Hippocampal formation (tissue), 2 donors: Measurements from ENCODE around the gene IL1F10.

ENCODE experiments used
- DNase-seq, 2 donors: peaks; one replicate each; lab custom pipeline; 2025; lab: John Stamatoyannopoulos, UW

Gene IL1F10, protein sequence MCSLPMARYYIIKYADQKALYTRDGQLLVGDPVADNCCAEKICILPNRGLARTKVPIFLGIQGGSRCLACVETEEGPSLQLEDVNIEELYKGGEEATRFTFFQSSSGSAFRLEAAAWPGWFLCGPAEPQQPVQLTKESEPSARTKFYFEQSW

DNA sequence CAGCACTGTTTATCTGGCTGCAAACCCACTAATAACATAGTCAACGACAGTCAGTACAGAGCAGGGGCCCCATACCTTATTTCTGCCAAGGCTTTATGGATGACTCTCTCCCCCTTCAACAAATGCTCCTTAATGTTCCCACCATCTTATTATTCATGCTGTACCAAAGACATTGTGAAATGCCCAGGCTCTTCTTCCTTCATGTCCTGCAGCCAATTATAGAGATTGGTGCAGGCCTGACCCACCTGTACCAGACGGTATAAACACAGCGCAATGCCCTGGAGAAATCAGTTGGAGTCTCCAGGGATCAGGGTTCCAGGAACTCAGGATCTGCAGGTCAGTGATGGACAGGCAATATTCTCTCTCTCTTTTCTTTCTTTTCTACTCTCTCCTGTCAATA is at the start of gene IL1F10:
IL1F10 (plus strand) TSS at position 290 of the 400 bp plus-strand sequence. CDS start 4,769 bp downstream, outside the sequence.
- no peak for DNase-seq

DNA sequence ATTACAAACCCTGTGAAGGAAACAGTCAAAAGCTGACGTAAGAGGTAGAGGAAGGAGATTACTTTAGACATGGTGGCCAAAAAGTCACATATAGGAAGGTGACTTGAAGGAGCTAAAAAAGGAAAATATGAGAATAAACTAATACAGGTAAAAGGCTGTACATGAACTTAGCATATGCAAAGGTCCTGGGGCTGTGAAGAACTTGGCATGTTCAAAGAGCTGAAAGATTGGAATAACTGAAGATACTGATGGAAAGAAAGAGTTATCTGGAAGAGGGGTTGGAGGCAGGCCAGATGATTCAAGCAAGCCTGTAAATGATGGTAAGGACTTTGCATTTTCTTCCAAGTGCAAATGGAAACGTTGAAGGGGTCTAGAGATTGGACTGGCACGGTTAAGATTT is 49.3 kb upstream of the IL1F10 start:
- no peak for DNase-seq

DNA sequence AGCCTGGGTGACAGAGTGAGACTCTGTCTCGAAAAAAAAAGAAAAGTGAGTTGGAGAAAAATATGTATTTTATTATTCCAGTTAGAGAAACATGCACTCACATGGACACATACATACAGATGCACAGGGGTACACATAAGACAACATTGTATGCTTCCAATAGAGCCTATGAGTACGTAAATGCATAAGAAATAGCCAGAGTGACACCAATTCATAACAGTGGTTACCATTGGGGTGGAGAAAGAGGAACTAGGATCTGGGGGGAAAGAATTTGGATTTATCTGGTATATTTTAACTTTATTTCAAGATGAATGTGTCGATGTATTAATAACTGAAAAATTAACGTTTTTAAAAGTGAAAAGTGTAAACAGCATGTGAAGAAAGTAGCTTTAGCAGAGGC is 46.5 kb upstream of the IL1F10 start:
- DNase-seq: no peak

DNA sequence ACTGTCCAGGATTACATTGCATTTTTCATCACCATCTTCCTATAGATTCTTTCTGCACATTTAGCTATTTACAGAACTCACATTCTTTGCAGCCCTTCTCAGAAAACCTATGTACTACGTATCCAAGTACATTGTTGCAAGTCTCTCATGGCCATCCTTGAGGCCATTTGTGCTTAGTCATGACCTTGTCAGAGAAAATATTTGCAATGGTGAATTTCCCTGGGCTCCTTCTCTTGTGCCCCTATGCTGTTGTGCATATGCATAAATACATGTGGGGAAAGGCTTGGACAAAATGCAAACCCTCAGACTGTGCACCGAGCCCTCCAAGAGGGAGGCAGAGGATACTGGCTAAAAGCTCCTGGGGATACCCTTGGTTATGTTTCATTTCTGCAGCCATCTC is 43.0 kb upstream of the IL1F10 start:
- no peak for DNase-seq

DNA sequence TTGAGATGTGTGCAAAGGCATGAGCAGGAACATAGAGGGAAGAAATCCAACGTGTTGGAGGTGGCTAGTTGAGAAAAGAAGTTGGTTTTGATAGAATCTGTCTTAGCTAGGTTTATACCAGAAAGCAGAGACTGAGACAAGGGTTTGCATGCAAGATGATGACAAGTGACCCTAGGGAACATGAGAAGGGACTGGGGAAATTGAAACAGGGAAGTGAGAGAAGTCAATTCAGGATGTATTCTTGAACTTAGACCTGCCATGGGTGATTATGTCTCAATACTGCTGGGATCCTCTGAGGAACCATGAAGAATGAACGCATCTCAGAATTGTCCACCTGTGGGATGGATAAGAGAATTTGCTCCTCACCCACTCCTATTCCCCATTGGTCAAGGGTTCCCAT is 42.0 kb upstream of the IL1F10 start:
- DNase-seq: no peak

DNA sequence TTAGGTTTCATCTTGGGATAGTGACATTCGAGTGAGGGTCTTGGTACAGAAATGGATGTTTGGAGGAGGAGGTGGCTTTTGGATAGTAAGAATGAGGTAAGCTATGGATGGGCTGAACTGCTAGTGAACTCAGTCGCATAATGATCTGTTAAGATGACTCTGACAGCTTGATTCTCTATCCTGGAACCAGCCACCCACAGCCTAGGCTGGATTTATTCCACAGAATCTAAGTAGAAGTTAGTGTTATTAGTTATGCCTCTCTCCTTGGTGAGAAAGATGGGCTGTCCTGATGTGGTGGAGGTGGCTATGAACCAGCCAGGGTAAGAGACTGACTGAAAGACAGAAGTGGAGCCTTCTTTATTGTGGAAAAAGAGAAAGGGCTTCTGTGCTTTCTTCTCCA is 40.1 kb upstream of the IL1F10 start:
- DNase-seq: no peak

DNA sequence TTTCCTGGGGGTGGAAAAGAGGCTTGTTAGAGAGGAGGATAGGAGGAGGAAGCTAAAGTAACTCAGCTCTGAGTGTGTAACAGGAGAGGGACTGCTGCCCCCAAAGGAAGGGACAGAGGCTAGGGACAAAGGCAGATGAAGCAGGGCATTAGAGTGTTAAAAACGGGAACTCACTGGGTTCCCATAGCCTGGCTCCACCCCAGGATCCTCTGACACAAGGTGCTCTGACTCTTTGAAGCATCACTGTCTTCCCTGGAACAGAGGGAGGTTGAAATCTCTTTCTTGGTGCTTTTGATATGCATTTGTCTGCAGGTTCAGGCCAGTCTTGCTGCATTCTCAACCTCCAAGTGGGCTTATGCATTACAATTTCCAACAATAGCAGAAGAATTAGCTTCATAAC is 39.7 kb upstream of the IL1F10 start:
- no peak for DNase-seq

DNA sequence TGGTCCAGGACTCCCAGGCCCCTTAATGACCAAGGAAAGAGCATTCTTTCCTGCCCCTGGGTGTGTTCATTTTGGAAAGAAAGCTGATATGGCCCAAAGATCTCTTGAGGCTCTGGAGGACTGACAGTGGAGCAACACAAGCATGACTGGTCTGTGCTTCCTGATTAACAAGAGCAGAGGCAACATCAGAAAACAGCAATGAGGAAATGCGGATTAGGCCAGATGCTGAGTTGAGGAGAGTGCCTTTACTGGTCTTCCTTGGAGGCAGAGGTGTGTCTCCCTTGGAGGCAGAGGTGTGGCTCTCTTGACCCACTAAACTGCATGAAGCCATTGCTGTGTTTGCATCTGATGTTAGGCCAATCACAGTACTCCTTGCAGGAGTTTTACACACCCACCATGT is 35.0 kb upstream of the IL1F10 start:
- DNase-seq: no peak

DNA sequence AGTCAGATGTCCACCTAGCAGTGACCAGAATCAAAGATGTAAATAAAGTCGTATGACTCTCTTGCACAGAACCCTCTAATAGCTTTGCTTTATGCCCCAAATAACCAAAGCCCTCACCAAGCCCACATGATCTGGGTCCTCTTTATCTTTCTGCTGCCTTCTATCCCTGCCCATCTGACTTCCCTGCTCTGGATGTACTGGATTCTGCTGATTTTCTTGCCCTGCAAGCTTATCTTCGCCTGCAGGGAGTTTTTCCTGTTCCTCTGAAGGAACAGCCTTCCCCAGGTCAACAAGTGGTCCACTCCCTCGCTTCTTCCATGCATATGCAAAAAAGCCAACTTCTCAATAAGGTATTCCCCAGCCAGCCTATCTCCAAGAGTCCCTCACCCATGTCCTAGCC is 33.8 kb upstream of the IL1F10 start:
- no peak for DNase-seq

DNA sequence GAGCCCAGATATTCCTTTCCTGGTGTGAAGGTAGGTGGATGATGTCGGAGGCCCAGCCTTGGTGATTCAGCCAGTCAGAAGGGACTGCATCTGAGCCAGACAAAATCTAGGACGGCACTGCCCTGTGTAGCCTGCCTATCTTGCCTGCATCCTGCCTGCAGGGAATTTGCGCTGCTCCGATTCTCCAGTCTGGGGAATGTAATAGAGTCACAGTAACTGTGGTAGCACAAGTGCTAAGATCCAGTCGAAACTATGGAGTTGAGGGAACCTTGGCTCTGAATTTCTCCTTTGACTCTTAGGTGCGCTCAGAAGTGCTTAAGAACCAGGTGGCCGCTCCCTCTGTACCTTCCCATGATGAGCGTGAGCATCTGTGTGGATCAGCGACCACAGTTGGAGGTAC is 31.0 kb upstream of the IL1F10 start:
- DNase-seq: no peak

DNA sequence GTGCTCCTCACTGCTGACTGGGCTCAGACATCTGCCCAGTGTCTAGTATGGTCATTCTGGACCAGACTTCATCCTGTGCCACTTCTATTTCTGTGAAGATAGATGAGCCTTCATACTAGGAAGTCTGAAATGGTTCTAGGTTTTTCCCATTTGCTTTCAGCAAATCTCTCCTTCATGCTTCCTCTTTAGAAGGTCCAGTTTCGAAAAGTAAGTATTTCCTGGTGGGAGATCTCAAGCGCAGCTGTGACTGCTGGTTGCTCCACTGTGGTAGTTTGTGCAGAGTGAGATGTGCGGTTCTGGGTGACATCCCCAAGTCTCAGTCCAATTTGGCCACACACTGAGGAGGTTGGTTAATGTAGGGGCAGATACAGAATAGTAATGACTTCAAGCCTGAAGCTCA is 29.5 kb upstream of the IL1F10 start:
- DNase-seq: no peak

DNA sequence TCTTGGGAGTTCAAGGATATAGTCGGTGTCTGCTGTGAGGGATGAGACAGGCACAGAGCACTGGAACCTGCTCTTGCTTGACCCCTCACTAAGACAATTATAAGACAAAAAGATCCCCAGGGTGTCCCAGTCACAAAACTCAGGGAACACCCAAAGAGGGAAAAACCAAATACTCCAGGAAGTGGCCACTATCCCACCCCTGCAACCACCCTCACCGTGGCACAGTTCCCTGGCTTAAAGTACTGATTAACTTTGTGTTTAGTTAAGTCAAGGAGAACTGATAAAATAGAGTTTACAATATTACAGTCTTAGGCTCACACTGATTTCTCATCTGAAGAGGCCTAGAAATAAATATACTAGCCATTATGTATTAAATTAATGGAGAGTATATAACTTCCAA is 28.6 kb upstream of the IL1F10 start:
- DNase-seq: no peak

DNA sequence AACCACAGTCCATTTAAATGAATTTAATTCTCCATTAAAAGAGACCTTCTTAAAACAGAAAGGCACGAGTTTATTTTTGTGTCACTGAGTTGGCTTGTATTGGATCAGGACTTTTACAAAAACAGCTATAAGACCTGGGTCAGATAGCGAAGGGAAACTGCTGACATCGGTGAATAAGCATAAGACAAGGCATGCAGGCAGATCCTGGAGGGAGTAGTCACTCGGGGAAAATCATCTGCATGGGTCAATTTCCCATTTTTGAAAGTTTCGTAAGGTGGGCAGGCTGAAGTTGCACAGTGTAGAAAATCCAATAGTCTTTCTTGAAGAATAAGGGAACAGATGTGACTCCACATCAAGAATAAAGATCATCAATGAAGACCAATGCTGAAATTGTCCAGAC is 28.1 kb upstream of the IL1F10 start:
- DNase-seq: no peak

DNA sequence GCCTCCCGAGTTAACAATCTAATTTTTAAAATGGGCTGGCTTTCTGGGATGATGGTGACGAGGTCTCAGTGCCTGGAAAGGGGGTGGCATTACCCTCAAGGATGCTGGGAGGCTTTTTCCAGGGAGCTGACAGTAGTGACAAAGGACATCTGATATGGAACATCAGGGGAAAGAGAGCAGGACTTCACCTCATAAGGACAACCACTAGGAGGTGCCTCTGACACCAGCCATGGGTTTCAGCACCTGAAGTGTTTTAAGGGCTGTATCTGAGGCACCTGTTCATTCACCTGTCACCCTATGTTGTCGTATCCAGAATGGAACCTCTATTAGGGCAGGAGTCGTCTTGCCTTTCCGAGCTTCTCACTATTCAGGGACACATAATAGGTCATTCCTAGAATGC is 25.9 kb upstream of the IL1F10 start:
- no peak for DNase-seq

DNA sequence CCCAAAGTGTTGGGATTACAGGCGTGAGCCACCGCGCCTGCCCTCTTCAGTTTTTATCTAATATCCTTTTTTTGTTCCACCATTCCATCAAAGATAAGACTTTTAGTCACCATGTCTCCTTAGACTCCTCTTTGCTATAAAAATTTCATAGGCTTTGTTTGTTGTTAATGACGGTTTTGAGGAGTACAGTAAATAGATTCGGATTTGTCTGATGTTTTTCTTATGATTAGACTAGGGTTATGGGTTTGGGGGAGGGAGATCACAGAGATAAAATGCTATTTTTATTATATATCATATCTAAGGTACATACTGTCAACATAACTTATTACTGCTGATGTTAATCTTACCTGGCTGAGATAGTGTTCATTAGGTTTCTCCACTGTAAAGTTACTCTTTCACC is 21.3 kb upstream of the IL1F10 start:
- no peak for DNase-seq

DNA sequence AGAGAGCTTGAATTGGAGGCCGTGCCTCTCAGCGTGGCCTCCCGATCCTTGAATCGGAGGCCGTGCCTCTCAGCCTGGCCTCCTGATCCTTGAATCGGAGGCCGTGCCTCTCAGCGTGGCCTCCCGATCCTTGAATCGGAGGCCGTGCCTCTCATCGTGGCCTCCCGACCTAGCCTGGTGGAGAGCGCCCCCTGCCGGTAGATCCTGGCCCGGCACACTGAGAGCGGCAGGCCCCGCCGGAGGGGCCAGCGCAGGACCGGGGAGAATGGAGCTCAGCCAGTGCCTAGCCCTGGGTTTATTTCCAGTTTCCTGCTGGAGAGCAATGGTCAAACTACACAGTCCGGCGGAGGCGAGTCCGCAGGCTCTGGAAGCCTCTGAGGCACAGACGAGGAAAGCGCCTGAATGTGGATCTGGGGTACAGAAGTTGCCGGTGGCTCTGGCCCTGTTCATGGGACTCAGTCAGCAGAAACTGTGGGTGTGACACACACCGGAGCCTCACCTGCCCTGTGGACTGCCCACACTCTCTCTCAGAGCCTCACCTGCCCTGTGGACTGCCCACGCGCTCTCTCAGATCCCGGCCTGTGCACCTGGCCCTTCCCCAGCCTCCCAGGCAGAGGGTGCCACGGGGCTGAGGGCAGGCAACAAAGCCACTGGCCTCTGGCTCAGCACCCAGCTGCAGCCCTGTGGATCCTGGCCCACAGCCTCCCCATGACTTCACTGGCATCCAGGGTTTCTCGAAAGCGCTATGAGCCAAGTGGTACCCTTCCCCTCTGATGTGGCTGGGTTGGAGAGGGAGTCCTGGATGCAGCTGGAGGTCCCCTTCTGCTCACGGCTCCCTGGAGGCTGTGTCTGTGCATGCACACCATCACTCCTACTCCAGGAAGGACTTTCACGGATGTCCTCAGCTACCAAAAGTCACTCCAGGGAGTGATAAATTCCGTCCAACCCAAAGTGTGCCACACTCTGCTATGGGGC is 16.6 kb upstream of the IL1F10 start:
- DNase-seq: no peak

DNA sequence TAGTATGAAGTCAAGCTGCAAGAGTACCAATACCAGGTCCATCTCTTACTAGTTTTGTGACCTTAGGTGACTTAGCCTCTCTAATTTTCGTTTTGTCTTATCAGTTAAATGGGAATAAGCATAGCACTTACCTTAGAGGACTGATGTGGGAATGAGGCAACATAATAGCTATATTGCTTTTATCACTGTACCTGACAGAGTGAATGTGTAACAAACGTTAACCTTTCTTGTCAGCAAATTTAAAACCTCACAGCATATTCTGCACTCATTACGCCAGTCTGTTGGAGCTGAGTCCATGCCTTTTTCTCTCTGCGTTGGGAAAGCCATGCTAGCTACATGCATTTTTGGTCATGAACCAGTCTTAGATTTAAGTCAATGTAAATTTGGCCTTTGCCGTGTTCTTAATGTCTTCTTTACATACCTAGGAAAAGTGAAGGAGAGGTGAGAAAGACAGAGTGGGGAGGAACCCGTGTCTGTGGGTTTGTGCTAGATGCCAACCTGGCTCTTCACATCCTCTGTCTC is 15.3 kb upstream of the IL1F10 start, which contains the start of gene IL36B:
IL36B (minus strand) TSS at position 472 of the 522 bp plus-strand sequence.
- DNase-seq: no peak

DNA sequence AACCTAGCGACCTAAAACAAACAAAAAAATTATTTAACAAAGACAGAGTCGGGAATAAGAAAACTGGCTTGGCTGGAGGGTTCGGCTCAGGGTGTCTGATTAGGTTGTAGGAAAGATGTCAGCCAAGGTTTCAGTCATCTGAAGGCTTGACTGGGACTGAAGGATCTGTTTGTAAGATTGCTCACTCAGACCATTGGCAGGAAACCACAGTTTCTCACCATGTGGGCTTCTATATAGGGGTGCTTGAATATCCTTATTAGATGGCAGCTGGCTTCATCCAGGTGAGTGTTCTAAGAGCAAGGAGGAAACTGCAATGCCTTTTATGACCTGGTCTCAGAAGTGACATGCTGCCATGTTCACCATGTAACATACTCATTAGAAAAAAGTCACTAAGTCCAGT is 14.1 kb upstream of the IL1F10 start:
- no peak for DNase-seq

DNA sequence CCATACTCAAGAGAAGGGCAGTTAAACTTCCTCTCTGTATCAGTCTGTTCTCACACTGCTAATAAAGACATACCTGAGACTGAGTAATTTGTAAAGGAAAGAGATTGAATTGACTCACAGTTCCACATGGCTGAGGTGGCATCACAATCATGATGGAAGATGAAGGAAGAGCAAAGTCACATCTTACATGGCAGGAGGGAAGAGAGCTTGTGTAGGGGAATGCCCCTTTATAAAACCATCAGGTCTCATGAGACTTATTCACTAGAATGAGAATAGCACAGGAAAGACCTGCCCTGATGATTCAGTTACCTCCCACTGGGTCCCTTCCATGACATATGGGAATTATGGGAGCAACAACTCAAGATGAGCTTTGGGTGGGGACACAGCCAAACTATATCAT is 13.7 kb upstream of the IL1F10 start:
- DNase-seq: no peak

DNA sequence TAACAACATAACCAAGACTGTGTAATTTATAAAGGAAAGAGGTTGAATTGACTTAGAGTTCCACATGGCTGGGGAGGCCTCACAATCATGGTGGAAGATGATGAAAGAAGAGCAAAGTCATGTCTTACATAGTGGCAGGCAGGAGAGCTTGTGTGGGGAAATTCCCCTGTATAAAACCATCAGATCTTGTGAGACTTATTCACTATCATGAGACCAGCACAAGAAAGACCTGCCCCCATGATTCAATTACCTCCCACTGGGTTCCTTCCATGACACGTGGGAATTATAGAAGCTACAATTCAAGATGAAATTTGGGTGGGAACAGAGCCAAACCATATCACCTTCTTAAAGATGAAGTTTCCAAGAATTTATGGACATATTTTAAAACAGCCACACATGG is 11.2 kb upstream of the IL1F10 start:
- DNase-seq: no peak

DNA sequence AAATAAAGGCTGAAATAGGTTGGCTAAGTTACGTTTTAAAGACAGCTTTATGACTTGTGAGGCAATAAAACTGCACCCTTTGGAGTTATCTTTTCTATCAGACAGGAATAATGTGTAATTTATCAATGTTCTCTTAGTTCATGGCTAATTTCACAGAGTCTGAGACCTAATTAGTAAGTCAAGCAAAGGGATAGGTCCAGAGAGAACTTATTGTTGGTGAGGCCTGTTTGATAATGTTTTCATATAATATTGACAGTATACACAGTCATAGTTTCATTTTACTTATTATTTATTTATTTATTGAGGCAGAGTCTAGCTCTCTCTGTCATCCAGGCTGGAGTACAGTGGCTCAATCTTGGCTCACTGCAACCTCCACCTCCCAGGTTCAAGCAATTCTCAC is 10.7 kb upstream of the IL1F10 start:
- DNase-seq: no peak

DNA sequence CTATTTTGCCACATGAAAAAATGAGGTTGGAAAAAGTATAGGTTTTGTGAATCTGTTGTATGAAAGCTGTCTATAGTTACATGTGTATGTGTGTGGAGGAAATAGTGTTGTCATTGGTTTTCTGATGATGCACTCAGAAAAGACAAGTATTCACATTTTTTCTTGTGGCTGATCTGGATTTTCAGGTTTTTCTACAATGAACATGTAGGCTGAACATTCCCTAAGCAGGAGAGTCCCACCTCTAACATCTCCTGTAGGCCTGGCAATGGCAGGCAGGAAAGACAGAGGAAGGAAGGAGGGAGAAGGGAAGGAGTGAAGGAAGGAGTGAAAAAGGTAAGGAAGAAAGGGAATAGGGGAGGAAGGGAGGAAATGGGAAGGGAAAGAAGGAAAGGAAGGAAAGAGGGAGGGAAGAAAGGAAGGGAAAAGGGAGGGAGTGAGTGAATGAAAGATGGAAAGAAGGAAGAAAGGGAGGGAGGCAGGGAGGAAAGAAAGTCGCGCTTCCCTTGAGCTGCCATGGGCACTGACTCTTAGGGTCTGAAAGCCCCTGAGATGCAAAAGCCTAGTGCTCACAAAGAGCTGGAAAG is 9.3 kb upstream of the IL1F10 start:
- DNase-seq: no peak
